Loucy (cell line): Measurements from ENCODE around the gene NOL9.
"Not testable (repeated sequence)": the region's sequence is repeated elsewhere in the genome, so short reads cannot be mapped to it uniquely, and the experiment has no call there.

Source experiments
- CTCF ChIP-seq: fragments of 200-600 bp; sonication (generic); conservative IDR thresholded peaks from 2 replicates; pipeline ENCODE4 v1.5.1; 2014; ENCODE audit warnings: mild to moderate bottlenecking, antibody characterized with exemption, low read length
- EZH2phosphoT487 ChIP-seq: fragments of 200-600 bp; IDR thresholded peaks from 2 replicates; pipeline ENCODE4 v1.6.1; 2018; ENCODE audit warnings: antibody characterized with exemption, mild to moderate bottlenecking, moderate library complexity, borderline replicate concordance

DNA sequence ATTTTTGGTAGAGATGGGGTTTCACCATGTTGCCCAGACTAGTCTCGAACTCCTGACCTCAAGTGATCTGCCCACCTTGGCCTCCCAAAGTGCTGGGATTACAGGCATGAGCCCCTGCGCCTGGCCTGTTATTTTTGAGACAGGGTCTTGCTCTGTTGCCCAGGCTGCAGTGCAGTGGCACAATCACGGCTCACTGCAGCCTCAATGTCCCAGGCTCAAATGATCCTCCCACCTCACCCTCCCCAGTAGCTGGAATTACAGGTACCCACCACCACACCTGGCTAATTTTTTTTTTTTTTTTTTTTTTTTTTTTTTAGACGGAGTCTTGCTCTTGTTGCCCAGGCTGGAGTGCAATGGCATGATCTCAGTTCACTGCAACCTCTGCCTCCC, 60.5 kb downstream of the NOL9 start:
- TF ChIP-seq CTCF, EZH2phosphoT487: not testable (repeated sequence)
